ENCODE data around the gene EVC.

DNA sequence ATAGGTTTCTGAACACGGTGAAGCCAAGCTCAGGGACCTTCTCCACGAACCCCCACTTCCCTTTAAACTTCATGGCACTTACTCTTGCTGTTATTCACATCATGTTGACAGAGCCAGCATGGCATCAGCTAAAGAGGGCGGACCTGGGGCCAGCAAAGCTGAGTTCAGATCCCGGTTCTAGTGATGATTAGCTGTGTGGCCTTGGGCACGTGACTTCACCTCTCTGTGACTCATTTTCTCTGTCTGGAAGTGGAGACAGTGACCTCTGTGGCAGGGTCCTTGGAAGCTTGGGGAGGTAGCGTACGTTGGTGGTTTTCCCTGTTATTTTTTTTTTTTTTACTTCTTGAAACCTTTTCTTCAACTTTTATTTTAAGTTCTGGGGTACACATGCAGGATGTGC lies 13.4 kb downstream of the EVC start:
- TF ChIP-seq, protein P1, sequence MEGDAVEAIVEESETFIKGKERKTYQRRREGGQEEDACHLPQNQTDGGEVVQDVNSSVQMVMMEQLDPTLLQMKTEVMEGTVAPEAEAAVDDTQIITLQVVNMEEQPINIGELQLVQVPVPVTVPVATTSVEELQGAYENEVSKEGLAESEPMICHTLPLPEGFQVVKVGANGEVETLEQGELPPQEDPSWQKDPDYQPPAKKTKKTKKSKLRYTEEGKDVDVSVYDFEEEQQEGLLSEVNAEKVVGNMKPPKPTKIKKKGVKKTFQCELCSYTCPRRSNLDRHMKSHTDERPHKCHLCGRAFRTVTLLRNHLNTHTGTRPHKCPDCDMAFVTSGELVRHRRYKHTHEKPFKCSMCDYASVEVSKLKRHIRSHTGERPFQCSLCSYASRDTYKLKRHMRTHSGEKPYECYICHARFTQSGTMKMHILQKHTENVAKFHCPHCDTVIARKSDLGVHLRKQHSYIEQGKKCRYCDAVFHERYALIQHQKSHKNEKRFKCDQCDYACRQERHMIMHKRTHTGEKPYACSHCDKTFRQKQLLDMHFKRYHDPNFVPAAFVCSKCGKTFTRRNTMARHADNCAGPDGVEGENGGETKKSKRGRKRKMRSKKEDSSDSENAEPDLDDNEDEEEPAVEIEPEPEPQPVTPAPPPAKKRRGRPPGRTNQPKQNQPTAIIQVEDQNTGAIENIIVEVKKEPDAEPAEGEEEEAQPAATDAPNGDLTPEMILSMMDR (IDR thresholded peaks at IDR 0.05): no peak
- TF ChIP-seq POLR2A (IDR thresholded peaks at IDR 0.05) (no peak), EP300 (IDR thresholded peaks at IDR 0.05) (no peak)
